Adipocyte (in vitro differentiated cells): ENCODE data around the gene BCL2L1.
"Not testable (repeated sequence)": the region's sequence is repeated elsewhere in the genome, so short reads cannot be mapped to it uniquely, and the experiment has no call there.

Experiments
- DNase-seq: peaks from one replicate; pipeline ENCODE4 v3.0.0-alpha.2; 2015; ENCODE audit warnings: low read depth
- H3K27me3 ChIP-seq: replicated peaks from 2 replicates; pipeline ENCODE4 v1.7.0; 2013; ENCODE audit warnings: mild to moderate bottlenecking, low read length, moderate library complexity; ENCODE audit not compliant: control insufficient read depth, insufficient read depth
- H3K36me3 ChIP-seq: 2 replicates; pipeline ENCODE4 v1.7.0; 2013; ENCODE audit warnings: low read length, mild to moderate bottlenecking, moderate library complexity; ENCODE audit not compliant: control insufficient read depth, insufficient read depth, severe bottlenecking
- H3K4me1 ChIP-seq: 2 replicates; pipeline ENCODE4 v1.7.0; 2013; ENCODE audit warnings: mild to moderate bottlenecking, low read length, moderate library complexity; ENCODE audit not compliant: control insufficient read depth, insufficient read depth
- H3K4me3 ChIP-seq: 2 replicates; pipeline ENCODE4 v1.7.0; 2013; ENCODE audit warnings: mild to moderate bottlenecking, low read length, moderate library complexity
- H3K9ac ChIP-seq: 2 replicates; pipeline ENCODE4 v1.7.0; 2013; ENCODE audit warnings: mild to moderate bottlenecking, low read length, moderate library complexity
- H3K9me3 ChIP-seq: 2 replicates; pipeline ENCODE4 v1.7.0; 2013; ENCODE audit warnings: mild to moderate bottlenecking, low read length, moderate library complexity; ENCODE audit not compliant: control insufficient read depth

BCL2L1 gene

DNA sequence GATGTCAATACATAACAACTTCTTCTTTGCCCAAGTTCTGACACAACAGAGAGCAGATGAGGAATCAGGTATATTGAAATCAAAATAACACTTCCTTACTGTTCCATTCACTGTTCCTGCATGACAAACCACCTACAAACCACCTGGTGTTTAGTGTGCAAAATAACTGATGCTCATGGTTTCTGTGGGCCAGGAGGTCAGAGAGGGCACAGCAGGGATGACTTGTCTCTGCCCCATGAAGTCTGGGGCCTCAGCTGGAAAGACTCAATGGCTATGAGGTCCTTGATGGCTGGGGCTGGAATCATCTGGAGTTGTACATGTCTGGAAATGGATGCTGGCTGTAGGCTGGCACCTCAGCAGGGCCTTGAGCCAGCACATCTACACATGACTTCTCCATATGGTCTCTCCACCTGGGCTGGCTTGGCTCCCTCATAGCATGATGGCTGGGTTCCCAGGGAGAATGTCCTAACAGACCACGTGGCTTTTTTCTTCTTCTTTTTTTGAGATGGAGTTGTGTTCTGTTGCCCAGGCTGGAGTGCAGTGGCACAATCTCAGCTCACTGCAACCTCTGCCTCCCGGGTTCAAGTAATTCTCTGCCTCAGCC lies 92.4 kb downstream of the BCL2L1 start:
- Histone ChIP-seq H3K36me3 (no peaks in the 10 kb centered on the region), H3K4me1 (no peaks in the 10 kb centered on the region)

DNA sequence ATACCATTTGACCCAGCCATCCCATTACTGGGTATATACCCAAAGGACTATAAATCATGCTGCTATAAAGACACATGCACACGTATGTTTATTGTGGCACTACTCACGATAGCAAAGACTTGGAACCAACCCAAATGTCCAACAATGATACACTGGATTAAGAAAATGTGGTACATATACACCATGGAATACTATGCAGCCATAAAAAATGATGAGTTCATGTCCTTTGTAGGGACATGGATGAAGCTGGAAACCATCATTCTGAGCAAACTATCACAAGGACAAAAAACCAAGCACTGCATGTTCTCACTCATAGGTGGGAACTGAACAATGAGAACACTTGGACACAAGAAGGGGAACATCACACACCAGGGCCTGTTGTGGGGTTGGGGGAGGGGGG lies 94.6 kb downstream of the BCL2L1 start:
- not testable (repeated sequence) for H3K9ac ChIP-seq, H3K36me3 ChIP-seq, H3K9me3 ChIP-seq, H3K4me3 ChIP-seq, H3K27me3 ChIP-seq, H3K4me1 ChIP-seq, DNase-seq

More for the DNA sequence above, 92.4 kb downstream of the BCL2L1 start:
- H3K9ac ChIP-seq, result no peak overlapping the region
- no peaks in the 10 kb centered on the region for H3K27me3 ChIP-seq
- no peak overlapping the region for H3K4me3 ChIP-seq
- DNase-seq, result no peak
- no peaks in the 10 kb centered on the region for H3K9me3 ChIP-seq

DNA sequence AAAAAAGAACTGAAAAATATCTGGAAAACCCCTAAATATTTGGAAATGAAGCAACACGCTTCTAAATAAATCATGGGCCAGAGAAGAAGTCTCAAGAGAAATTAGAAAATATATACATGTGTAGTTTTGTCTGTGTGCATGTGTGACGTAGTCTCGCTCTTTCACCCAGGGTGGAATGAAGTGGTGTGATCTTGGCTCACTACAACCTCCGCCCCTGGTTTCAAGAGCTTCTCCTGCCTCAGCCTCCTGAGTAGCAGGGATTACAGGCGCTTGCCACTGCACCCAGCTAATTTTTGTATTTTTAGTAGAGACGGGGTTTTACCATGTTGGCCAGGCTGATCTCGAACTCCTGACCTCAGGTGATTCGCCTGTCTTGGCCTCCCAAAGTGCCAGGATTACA lies 96.1 kb downstream of the BCL2L1 start:
- DNase-seq, H3K9ac ChIP-seq, H3K4me1 ChIP-seq, H3K9me3 ChIP-seq, H3K36me3 ChIP-seq, H3K4me3 ChIP-seq, H3K27me3 ChIP-seq: not testable (repeated sequence)

DNA sequence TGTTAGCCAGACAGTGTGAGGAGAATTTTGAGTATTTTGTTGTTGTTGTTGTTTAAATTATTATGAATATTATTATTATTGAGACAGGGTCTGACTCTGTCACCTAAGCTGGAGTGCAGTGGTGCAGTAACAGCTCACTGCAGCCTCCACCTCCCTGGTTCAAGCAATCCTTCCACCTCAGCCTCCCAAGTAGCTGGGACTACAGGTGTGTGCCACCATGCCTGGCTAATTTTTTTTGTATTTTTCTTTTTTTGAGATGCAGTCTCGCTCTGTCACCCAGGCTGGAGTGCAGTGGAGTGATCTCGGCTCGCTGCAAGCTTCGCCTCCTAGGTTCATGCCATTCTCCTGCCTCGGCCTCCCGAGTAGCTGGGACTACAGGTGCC lies 99.6 kb downstream of the BCL2L1 start:
- not testable (repeated sequence) for H3K4me3 ChIP-seq, H3K27me3 ChIP-seq, H3K36me3 ChIP-seq, DNase-seq, H3K4me1 ChIP-seq, H3K9ac ChIP-seq, H3K9me3 ChIP-seq

DNA sequence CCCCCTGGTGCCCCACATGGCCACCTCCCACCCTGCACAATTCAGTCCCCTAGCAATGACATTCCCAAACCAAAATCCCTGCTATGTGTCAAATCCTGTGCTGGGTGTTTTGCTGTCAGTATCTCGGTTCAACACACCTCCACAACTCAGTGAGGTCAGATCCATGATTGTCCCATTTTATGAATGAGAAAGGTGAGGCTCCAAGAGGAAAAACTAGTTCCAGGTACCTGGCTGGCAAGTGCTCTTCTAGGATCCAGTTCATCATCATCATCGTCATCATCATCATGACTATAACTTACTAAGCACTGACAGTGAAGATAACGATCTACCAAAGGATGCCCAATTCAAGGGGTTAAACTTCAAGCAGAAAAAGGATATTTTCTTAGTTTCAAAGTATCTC lies 102.4 kb downstream of the BCL2L1 start:
- Histone ChIP-seq H3K27me3 (no peaks in the 10 kb centered on the region), H3K36me3 (no peaks in the 10 kb centered on the region), H3K4me3 (no peak overlapping the region), H3K4me1 (peaks cover 3% of the 10 kb centered on the region), H3K9ac (no peak overlapping the region), H3K9me3 (no peaks in the 10 kb centered on the region)
- DNase-seq, result no peak

DNA sequence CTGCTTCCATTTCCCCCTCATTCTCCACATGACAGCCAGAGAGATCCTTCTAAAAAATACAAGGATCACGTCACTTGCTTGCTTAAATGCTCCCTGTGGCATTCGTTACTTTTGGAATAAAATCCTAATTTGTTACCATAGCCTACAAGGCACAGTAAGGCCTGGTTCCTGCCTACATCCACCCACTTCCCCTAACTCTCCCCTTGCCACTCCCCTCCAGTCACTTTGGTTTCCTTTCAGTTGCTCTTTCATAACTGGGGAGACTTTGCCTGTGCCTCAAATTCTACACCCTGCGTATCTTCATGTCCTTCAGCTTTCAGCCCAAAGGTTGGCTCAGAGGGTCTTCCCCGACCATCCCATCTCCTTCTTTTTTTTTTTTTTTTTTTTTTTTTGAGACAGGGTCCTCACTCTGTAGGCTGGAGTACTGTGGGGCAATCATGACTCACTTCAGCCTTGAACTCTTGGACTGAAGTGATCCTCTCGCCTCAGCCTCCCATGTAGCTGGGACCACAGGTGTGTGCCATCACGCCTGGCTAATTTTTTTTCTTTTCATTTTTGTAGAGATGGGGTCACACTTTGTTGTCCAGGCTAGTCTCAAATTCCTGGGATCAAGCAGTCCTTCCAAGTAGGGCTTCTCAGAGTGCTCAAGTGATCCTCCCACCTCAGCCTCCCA lies 105.1 kb downstream of the BCL2L1 start:
- Histone ChIP-seq H3K4me1 (peaks cover 3% of the 10 kb centered on the region), H3K9me3 (no peaks in the 10 kb centered on the region), H3K4me3 (no peak overlapping the region), H3K27me3 (no peaks in the 10 kb centered on the region), H3K9ac (no peak overlapping the region), H3K36me3 (no peaks in the 10 kb centered on the region)
- no peak for DNase-seq

DNA sequence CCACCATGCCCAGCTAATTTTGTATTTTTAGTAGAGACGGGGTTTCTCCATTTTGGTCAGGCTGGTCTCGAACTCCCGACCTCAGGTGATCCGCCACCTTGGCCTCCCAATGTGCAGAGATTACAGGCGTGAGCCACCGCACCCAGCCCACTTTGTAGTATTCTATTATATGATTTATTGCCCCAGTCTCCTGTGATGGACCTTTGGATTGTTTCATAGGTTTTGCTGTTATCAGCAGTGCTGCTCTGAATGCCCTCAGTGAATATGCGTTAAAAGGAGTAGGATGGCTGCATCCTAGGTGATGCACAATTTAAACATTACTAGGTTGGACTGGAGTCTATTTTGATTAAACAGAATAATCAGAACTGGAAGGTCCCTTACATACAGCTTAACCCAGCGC lies 107.3 kb downstream of the BCL2L1 start:
- Histone ChIP-seq H3K4me1 (peaks cover 16% of the 10 kb centered on the region), H3K9ac (no peak overlapping the region), H3K36me3 (no peaks in the 10 kb centered on the region), H3K9me3 (no peaks in the 10 kb centered on the region), H3K4me3 (no peak overlapping the region), H3K27me3 (no peaks in the 10 kb centered on the region)
- no peak for DNase-seq
